ENCODE results near the gene CXorf66.

GRCh38 chrX:139905743-139906142 is 59.6 kb downstream of the CXorf66 start:
- TF ChIP-seq REST (IDR thresholded peaks at IDR 0.05; ENCODE audit: insufficient read depth in 1 of 2, low read depth in 2 of 2, low read length in 1 of 2), result no peak
- no peak for TF ChIP-seq CTCF (IDR thresholded peaks at IDR 0.05)
- TF ChIP-seq TCF7L2 (IDR thresholded peaks at IDR 0.05; ENCODE audit: low read depth, low read length), result no peak
- TF ChIP-seq SIN3A (IDR thresholded peaks at IDR 0.05; ENCODE audit: borderline replicate concordance, insufficient read depth, low read depth, low read length), result no peak

All from Panc1 (cell line).